ENCODE data around the gene DLGAP1. TPM values are rescaled to one million over a fixed set of nuclear protein-coding genes. Genes with fewer than 3 reads are reported as not detected.

DLGAP1 gene
- total and polyA plus RNA-seq, 2 of the 4 experiments (the other 2 are of a cell fraction) = under 0.01 to 0.09 TPM

DNA sequence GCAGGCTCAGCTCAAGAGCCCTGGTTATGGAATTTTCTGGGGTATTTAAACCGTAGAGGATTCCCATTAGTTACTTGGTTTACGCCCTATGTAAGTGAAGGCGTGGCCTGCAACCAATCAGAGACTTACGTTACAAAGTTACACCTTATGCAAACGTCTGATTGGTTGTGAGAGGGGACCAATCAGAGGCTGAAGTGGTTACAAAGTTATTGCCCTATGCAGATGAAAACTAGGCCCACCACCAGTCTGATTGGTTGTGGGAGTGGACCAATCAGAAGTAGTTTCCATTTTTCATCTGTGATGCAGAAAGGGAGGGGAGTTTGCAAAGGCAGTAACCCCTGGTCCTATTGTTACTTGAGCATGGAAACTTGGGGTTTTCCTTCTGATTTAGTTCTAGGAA lies 49.1 kb downstream of the DLGAP1 start:
- Histone ChIP-seq H4K8ac (ENCODE audit: low read depth in 2 of 2, low read length in 2 of 2) (no peak overlapping the region), H3K23ac (ENCODE audit: low read depth, low read length) (no peak overlapping the region), H3K36me3 (ENCODE audit: control insufficient read depth, insufficient read depth, low read length) (no peaks in the 10 kb centered on the region), H2BK15ac (ENCODE audit: low read depth, low read length) (no peak overlapping the region), H3K14ac (replicated peaks; ENCODE audit: low read depth, low read length) (no peak overlapping the region), H4K5ac (ENCODE audit: low read depth, low read length) (no peak overlapping the region), H4K91ac (ENCODE audit: insufficient read depth, low read depth, low read length) (no peak overlapping the region), H3K79me1 (ENCODE audit: low read depth in 1 of 2, low read length in 2 of 2) (no peaks in the 10 kb centered on the region), H3K27me3 (ENCODE audit: control insufficient read depth, insufficient read depth, low read length) (no peaks in the 10 kb centered on the region), H2BK20ac (ENCODE audit: low read depth, low read length) (no peak overlapping the region), H2AK5ac (ENCODE audit: low read depth, low read length) (no peak overlapping the region), H3K9me3 (ENCODE audit: control insufficient read depth, insufficient read depth, low read length) (peaks cover 7% of the 10 kb centered on the region), H3K4ac (ENCODE audit: low read depth, low read length) (no peak overlapping the region), H3K4me2 (ENCODE audit: low read depth, low read length) (no peak overlapping the region), H3K18ac (ENCODE audit: low read depth, low read length) (no peak overlapping the region), H3K9ac (ENCODE audit: low read depth, low read length) (no peak overlapping the region), H3K4me3 (ENCODE audit: insufficient read depth, low read depth, low read length) (no peak overlapping the region), H3K4me1 (ENCODE audit: control insufficient read depth, insufficient read depth, low read length) (no peaks in the 10 kb centered on the region), H2BK120ac (ENCODE audit: low read depth, low read length) (no peak overlapping the region), H3K27ac (ENCODE audit: insufficient read depth, low read length) (no peak overlapping the region), H3K9me1 (ENCODE audit: insufficient read depth, low read length) (no peaks in the 10 kb centered on the region), H2AK9ac (replicated peaks; ENCODE audit: low read depth, low read length, poor library complexity) (no peak overlapping the region), H4K20me1 (ENCODE audit: insufficient read depth, low read length) (no peaks in the 10 kb centered on the region), H2AFZ (replicated peaks; ENCODE audit: low read length, poor library complexity) (no peak overlapping the region), H2BK5ac (ENCODE audit: low read depth, low read length, poor library complexity, severe bottlenecking) (no peak overlapping the region), H3K56ac (ENCODE audit: extremely low read depth, insufficient read depth, low read length) (no peak overlapping the region)
- BruUV-seq (replicated peaks) = no TSS peak
- ATAC-seq (ENCODE audit: low read depth) (no peak), DNase-seq (no peak)
- ChIA-PET CTCF (no interaction called here), POLR2A (ENCODE audit: unreplicated experiment) (no interaction called here)
- dilution Hi-C loops (cut with HindIII; ENCODE audit: low sequenced_read_pairs, unreplicated experiment) (no loop called here), intact Hi-C loops (cut with micrococcal nuclease) (no loop called here), in situ Hi-C loops (cut with MboI; ENCODE audit: low sequenced_read_pairs) (no loop called here)
- TF ChIP-seq POLR2A (IDR thresholded peaks at IDR 0.05; ENCODE audit: low read depth, low read length) = no peak
- TF ChIP-seq, protein P1, sequence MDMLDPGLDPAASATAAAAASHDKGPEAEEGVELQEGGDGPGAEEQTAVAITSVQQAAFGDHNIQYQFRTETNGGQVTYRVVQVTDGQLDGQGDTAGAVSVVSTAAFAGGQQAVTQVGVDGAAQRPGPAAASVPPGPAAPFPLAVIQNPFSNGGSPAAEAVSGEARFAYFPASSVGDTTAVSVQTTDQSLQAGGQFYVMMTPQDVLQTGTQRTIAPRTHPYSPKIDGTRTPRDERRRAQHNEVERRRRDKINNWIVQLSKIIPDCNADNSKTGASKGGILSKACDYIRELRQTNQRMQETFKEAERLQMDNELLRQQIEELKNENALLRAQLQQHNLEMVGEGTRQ (IDR thresholded peaks at IDR 0.05; ENCODE audit: low read depth, low read length) = no peak
- TF ChIP-seq, protein P2, sequence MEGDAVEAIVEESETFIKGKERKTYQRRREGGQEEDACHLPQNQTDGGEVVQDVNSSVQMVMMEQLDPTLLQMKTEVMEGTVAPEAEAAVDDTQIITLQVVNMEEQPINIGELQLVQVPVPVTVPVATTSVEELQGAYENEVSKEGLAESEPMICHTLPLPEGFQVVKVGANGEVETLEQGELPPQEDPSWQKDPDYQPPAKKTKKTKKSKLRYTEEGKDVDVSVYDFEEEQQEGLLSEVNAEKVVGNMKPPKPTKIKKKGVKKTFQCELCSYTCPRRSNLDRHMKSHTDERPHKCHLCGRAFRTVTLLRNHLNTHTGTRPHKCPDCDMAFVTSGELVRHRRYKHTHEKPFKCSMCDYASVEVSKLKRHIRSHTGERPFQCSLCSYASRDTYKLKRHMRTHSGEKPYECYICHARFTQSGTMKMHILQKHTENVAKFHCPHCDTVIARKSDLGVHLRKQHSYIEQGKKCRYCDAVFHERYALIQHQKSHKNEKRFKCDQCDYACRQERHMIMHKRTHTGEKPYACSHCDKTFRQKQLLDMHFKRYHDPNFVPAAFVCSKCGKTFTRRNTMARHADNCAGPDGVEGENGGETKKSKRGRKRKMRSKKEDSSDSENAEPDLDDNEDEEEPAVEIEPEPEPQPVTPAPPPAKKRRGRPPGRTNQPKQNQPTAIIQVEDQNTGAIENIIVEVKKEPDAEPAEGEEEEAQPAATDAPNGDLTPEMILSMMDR (conservative IDR thresholded peaks at IDR 0.05; ENCODE audit: low read depth, low read length) = no peak
- TF ChIP-seq NFE2L2 (IDR thresholded peaks at IDR 0.05; ENCODE audit: low read depth, low read length) = no peak
- no CpG with 5 or more reads among the region's 5 CpGs for WGBS, 2 experiments (ENCODE audit: extremely low coverage in 2 of 2, insufficient read length in 1 of 2)
